ENCODE data around the gene CCDC91.

DNA sequence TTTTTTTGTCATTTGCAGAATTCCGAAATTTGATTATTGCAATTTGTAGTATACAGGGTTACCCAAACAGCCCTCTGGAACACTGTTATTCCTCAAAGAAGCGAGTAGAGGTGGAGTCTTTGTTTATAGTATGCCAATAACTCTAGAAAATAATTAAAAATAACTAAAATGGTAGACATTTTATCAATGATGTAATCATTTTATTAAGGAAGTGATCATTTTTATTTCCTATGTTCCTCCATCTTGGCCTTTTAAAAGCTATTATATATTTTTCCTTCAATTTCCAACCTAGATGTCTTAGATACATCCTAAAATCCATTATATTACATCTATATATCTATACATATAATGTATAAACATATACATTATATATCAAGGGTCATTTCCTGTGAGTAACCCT is 106.0 kb downstream of the CCDC91 start:
- TF ChIP-seq GABPA (IDR thresholded peaks at IDR 0.05; ENCODE audit: low read depth), result no peak
- TF ChIP-seq, protein P1, sequence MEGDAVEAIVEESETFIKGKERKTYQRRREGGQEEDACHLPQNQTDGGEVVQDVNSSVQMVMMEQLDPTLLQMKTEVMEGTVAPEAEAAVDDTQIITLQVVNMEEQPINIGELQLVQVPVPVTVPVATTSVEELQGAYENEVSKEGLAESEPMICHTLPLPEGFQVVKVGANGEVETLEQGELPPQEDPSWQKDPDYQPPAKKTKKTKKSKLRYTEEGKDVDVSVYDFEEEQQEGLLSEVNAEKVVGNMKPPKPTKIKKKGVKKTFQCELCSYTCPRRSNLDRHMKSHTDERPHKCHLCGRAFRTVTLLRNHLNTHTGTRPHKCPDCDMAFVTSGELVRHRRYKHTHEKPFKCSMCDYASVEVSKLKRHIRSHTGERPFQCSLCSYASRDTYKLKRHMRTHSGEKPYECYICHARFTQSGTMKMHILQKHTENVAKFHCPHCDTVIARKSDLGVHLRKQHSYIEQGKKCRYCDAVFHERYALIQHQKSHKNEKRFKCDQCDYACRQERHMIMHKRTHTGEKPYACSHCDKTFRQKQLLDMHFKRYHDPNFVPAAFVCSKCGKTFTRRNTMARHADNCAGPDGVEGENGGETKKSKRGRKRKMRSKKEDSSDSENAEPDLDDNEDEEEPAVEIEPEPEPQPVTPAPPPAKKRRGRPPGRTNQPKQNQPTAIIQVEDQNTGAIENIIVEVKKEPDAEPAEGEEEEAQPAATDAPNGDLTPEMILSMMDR (IDR thresholded peaks at IDR 0.05; ENCODE audit: insufficient read depth, low read length), result no peak
- TF ChIP-seq POLR2AphosphoS5 (IDR thresholded peaks at IDR 0.05; ENCODE audit: low read depth), result no peak
- TF ChIP-seq, protein P2, sequence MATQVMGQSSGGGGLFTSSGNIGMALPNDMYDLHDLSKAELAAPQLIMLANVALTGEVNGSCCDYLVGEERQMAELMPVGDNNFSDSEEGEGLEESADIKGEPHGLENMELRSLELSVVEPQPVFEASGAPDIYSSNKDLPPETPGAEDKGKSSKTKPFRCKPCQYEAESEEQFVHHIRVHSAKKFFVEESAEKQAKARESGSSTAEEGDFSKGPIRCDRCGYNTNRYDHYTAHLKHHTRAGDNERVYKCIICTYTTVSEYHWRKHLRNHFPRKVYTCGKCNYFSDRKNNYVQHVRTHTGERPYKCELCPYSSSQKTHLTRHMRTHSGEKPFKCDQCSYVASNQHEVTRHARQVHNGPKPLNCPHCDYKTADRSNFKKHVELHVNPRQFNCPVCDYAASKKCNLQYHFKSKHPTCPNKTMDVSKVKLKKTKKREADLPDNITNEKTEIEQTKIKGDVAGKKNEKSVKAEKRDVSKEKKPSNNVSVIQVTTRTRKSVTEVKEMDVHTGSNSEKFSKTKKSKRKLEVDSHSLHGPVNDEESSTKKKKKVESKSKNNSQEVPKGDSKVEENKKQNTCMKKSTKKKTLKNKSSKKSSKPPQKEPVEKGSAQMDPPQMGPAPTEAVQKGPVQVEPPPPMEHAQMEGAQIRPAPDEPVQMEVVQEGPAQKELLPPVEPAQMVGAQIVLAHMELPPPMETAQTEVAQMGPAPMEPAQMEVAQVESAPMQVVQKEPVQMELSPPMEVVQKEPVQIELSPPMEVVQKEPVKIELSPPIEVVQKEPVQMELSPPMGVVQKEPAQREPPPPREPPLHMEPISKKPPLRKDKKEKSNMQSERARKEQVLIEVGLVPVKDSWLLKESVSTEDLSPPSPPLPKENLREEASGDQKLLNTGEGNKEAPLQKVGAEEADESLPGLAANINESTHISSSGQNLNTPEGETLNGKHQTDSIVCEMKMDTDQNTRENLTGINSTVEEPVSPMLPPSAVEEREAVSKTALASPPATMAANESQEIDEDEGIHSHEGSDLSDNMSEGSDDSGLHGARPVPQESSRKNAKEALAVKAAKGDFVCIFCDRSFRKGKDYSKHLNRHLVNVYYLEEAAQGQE (IDR thresholded peaks at IDR 0.05; ENCODE audit: insufficient replicate concordance, low read depth), result no peak
- no peak for TF ChIP-seq SPI1 (IDR thresholded peaks at IDR 0.05; ENCODE audit: borderline replicate concordance, low read depth)
